NCI-H1436 (cell line): ENCODE data around the gene ZFAND3.

Experiments used
- DNase-seq: peaks from one replicate; lab custom pipeline; 2025; lab: John Stamatoyannopoulos, UW

The ZFAND3 gene

DNA sequence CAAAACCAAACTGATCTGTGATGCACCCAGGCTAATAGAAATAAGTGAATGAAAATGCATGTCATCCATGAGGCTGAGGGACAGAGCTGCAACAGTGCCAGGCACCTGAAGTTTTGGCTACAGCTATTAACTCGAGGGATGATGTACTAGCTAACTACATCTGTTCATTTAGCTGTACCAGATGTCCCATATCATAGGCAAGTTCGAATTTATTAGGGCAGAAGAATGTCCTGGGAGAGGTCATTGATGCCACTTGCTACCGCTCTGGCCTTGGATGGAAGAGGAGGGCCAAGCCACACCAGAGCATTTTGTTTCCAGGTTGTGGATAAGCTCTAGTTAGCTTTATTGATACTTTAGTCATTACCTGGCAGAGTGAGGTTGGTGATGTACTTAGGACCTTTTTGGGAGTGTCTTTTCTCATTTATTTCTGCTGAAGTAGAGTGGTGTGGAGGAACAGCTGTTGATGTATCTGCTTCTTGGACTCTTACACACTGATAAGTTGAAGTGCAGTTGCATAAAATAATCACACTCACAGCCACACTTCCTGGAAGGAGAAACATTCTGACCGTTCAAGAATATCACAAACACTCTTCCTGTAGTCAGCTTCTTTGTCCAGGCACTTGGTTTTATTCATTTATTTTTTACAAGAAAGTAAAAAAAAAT is 8.2 kb downstream of the ZFAND3 start:
- DNase-seq = no peak

DNA sequence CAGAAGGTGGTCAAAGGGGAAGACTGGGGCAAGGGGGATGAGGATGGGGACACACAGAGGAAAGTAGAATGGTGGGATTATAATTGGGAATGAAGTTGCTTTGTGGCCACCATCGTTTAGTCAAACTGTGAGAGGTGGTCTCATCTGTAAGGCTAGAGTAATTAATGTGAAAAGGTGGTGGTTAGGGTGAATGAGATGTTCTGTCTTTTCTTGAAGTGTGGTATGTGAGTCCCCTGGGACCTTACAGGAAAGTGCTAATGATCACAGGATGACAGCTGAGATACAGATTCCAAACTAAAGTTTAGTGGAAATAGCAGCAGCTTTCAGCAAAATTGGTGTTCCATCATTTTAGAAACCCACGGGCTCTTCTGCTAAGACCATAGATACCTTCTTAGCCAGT is 10.7 kb downstream of the ZFAND3 start:
- no peak for DNase-seq

DNA sequence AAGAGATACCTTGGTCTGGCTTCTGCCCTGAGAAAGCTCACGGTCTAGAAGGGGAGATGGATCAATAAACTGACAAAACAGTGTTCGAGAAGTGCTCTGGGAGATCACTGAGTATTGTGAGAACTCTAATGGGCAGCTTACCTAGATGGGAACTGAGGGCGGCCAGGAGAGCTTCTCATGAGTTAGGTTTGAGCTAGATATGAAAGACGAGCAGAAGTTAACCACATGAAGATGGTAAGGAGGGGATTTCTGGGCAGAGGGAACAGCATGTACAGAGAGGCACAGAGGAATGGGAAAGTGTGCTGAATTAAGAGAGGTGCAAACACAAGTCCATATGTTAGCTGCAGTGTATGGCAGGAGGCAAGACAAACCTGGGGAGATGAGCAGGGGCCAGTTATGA is 11.9 kb downstream of the ZFAND3 start:
- DNase-seq = no peak

DNA sequence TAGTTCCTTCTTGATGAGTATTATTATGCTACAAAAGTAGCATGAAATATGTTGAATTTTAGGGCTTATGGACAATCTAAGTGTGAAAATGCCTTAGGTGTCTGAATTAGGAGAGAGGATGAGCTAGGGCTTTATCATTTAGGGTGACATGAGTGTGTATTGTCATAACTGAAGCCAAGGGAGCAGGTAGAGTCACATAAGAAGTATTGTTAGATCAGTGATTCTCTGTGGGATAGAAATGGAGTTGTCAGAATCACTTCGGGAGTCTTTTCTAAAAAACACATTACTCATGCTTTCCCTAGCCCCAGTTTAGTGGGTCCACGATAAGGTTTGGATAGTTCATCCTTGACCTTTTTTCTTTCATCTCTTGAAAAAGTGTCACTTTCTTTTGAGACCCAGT is 16.4 kb downstream of the ZFAND3 start:
- no peak for DNase-seq

DNA sequence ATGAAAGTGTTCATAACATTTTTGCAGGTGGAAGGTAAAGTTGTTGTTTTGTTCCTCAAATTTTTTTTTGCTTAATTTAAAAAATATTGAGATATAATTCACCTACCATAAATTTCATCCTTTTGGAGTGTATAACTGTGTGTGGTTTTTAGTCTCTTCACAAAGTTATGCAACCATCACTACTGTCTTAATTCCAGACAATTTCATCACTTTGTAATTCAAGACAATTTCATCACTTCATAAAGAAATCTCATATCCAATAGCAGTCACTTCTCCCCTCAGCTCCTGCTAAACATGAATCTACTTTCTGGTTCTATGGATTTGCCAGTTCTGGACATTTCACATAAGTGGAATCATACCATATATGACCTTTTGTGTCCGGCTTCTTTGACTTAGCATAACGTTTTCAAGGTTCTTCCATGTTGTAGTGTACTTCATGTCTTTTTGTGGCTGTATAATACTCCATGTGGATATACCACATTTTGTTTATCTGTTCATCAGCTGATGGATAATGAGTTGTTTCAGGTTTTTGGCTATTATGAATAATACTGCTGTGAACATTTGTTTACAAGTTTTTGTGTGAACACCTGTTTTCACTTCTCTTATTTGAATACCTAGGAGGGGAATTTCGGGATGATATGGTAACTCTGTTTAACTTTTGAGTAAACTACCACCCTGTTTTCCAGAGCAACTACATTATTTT is 18.8 kb downstream of the ZFAND3 start:
- DNase-seq = no peak

DNA sequence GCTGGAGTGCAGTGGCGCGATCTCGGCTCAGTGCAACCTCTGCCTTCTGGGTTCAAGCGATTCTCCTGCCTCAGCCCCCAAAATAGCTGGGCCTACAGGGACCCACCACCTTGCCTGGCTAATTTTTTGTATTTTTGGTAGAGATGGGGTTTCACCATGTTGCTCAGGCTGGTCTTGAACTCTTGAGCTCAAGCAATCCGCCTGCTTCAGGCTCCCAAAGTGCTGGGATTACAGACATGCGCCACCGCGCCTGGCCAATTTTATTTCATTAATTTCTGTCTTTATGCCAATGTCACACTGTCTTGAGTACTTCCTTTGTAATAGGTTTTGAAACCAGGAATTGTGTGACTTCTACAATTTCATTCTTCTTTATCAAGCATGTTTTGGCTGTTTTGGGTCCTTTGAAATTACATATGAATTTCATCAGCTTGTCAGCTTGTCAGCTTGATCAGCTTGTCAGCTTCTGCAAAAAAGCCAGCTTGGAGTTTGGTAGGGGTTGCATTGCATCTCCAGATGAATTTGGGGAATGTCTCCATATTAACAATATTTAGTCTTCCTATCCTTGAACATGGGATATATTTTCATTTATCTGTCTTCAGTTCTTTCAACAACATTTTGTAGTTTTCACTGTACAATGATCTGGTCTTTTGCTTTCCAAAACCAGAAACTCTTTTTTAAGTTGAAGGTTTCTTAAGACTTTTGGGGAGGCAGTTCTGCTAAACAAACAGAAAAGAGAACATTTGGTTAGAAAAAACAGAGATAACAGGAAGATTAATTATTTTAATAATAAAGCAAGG is 20.8 kb downstream of the ZFAND3 start:
- no peak for DNase-seq

DNA sequence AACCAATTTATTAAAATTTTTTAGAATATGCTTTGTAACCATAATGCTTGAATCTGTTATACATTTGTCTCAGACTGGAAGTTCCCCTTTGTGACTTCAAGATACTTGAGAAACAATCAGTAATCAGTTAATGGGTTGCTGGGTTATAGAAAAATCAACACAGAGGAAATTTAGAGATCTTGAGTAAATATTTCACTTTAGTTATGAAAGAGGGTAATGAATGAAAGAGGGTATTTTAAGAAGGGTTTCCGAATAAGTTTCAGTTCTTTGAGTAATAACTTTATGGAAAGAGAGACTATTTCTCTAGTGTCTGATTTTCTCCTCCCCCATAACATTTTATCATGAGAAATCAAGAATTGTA is 21.4 kb downstream of the ZFAND3 start:
- no peak for DNase-seq

DNA sequence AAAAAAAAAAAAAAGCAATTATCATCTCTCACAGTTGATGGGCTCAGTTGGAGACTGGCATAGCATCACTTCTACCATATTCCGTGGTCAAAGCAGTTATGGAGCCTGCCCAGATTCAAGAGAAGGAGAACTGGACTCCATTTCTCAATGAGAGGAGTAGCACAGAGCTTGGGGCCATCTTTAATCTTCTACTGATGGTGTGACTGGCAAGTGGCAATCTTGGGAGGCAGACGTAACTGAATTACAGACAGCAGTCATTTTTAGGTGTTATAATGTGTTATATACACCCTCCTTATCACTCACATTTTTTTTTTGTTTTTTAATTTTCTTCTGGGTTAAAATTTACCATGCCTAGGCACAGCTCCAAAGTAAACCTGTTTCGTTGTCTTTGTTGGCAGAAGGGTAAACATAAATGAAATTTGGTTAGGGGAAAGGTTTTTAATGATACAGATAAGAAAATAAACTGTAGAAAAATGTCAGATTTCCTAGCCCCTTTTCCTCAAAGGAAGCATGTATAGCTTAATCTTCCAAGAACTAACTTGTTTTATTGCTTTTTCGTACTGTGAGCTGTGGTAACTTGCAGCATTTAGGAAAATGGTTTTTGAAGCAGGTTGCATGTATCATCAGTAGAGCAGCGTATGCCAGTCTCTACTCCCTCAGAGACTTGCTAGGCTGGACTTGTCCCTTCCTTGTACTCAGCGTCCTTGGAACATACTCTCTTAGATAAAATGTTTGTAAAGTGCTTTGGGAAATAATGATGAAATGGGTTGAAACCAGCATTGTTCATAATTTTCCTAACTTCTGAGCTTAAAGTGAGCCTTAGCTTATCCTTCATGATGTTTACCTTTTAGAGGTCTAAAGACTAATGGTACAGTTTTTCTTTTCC is 25.7 kb downstream of the ZFAND3 start:
- no peak for DNase-seq

DNA sequence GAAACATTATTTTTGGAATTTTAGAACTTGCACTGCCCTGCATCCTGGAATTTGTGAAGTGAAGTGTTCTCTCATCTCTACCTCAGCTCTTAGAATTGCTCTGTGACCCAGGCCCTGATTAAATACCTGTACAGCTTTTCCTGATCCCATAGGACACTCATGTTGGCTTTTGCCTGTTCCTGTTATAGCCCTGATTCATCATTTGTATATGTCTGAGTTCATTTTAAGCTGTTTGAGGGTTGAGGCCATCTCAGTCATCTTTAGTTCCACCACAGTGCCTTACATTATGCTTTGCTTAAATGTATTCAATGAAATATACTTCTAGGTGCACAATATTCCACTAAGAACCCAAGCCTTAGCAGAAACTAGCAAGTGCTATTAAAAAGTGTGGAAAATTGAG is 26.4 kb downstream of the ZFAND3 start:
- no peak for DNase-seq

DNA sequence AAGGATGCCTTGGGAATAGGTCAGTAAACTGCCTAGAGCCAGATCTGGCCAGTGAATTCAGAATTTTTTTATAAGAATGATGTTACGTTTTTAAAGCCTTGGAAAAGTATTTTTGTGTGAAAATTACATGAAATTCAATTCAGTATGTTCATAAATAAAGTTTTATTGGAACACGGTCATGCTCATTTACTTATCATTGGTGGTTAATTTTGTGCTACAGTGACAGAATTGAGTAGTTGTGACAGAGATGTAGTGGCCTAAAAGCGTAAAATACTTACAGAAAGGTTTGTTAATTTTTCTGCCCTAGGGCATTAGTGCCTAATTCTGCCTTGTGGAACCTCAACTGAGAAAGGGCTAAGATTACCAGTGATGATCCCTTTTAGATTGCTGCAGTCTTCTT is 28.2 kb downstream of the ZFAND3 start:
- DNase-seq = no peak

DNA sequence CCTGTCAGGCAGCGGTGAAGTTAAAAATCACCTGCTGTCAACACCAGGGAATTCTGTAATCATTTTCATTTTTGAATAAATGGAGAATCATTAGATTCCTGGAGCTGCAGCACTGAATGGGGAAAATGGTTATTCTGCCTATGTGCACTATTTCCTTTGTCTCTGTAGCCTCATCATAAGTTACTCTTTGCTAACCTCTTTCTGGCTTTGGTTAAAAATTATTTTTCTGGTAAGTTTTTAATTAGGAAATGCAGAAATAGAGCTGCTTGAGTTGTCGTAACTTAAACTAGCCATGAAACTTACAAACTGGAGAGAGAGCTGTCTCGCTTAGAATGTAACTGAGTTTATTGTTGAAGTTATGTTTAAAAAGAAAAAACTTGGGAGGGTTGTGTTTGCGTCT is 28.8 kb downstream of the ZFAND3 start:
- DNase-seq = no peak

DNA sequence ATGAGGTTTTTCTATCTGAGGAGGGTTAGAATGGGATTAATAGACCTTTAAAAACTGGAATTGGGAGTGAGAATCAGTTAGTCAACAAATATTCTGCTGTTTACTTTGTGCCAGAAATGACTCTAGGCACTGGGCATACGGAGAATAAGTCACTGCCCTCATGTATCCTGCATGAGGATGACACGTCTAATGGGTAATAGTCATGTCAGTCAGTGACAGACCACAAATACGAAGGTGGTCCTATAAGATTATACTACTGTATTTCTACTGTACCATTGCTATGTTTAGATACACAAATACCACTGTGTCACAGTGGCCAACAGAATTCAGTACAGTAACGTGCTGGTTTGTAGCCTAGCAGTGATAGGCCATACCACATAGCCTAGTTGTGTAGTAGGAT is 30.7 kb downstream of the ZFAND3 start:
- no peak for DNase-seq

DNA sequence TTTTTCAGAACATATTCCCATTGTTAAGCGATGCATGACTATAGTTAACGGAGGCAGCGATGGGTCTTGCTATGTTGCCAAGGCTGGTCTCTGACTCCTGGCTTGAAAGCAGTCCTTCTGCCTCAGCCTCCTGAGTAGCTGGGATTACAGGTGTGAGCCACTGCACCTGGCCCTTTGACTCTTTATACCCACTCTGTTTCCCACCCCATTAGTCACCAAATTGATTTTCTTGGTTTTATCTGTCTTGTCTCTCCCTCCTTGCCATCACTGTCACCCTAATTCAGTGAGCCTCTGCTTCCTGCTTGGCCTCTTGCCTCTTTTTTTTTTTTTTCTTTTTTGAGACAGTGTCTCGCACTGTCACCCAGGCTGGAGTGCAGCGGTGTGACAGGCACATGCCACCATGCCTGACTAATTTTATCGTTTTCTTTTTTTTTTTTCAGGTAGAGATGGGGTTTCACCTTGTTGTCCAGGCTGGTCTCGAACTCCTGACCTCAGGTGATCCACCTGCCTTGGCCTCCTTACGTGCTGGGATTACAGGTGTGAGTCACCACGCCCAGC is 31.3 kb downstream of the ZFAND3 start:
- no peak for DNase-seq

DNA sequence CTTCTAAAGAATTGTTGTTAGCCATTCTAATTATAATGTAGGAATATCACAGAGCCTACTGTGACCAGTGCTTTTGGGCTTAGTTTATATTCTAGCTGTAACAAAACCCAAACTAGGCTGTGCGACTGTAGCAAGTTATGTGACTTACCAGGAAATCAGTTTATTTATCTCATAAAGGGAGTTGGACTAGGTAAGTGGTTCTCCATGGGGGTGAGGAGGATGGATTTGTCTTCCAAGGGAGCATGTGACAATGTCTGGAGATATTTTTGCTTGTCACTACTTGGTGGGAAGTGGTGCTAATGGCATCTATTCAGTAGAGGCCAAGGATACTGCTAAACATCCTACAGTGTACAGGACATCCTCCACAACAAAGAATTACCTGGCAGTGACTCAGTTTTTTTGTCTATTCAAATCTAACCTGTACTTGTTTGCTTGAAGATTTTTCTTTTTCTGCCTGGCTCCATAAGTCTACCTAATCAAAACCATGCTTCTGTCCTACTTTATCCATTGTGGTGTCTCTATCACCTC is 32.5 kb downstream of the ZFAND3 start:
- DNase-seq = no peak

DNA sequence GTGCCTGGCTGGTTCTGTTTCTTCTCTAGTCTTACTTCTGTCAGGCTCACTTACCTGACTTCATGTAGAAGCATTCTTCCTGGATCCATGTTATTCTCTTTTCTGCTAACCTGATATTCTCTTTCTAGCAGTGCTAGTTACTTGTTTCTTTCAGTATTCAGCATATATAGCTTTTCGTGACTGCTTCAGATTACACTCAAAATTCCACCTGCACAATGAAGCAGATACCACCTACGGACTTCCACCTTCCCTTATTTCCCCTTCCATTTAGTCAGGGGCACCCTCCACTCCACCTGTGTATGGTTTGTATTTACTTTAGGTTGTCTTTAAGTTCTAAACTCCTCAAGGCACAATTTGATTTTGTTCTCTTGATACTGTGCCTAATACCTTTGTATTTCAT is 36.8 kb downstream of the ZFAND3 start:
- DNase-seq = no peak

DNA sequence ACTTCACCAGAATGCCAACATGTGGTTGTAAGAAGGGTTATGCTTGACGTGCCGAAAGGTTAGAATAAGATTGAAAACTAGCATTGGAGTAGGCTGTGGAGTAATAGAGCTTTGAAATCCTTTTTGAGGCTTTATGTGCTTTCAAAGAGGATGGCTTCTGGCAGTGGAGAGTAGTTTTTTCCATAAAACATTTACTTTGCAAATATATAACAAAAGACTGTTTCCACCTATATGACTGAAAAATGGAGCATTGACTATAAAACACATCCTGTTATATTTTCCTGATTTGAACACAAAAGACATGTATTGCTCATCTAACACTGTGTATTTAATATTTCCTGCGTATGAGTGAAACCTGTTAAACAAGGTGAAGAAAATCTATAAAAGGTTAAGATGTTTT is 38.8 kb downstream of the ZFAND3 start:
- no peak for DNase-seq

DNA sequence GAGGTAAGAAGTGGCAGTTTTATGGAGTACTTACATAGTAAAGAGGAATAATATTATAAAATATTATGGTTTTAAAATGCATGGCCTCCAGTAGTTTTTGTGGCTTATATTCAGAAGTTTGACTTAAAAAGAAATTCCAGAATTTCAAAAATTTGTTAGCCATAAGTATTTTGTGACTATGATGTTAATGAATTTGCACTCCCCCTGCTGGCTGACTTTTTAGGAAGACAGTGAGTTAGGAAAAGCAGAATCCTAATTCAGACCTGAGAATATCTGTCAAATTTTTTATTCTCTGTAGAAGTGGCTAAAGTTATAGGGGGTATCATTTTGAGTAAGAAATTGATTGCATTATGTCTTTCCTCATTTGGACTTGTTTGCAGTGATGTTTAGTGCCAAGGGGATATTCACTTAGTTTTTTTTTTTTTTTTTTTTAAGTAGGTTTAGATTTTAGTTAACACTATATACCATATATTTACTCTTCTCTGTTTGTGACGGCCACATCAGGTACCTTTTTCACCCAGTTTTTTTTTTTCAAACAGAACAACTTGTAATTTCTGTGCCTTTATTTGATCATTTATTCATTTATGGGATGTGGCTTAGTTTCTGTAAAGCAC is 40.8 kb downstream of the ZFAND3 start:
- DNase-seq = peak; percentile 16

DNA sequence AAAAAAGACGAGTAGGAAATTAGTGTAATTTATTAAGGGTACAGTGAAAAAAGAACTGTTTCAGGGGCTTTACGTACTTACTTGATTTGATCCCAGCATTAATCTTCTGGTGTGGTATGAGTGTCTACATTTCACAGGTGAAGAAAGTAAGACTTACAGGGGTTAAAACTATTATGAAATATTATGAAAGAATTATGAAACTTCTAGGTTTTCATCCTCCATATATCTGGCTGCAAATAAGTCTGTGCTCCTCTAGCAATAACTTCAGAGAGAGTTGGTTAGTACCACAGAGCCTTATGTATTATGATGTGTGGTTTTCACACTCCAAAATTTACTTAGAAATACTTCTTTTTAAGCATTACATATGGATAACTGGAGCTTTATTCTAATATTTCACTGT is 41.9 kb downstream of the ZFAND3 start:
- DNase-seq = no peak

DNA sequence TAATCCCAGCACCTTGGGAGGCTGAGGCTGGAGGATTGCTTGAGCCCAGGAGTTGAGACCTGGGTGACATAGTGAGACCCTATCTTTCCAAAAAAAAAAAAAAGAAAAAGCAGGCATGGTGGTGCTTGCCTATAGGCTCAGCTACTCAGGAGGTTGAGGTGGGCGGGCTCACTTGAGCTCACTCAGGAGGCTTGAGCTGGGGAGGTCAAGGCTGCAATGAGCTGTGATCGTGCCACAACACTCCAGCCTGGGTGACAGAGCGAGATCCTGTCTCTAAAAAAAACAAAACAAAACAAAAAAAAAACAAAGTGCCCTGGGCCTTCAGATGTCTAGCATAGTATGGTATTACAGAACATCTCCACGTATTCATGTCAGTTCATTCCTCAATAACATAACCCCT is 42.9 kb downstream of the ZFAND3 start:
- DNase-seq = no peak

DNA sequence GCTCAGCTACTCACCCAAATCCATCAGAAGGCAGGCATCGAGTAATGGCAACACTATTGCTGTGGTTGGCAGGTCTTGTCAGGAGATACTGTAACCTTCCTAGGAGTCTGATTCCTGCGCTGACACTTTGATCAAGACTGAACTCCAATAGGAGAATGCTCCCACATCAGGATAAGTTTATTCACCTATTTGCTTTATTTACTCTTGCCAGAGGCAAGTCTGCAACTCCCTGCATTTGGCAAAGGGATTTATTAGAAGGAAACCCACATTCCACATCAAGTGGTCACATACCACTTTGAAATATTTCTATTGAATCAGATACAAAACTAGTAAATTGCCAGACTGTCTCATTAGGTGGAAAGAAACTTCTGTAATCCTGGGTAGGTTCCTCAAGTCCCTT is 43.5 kb downstream of the ZFAND3 start:
- no peak for DNase-seq

DNA sequence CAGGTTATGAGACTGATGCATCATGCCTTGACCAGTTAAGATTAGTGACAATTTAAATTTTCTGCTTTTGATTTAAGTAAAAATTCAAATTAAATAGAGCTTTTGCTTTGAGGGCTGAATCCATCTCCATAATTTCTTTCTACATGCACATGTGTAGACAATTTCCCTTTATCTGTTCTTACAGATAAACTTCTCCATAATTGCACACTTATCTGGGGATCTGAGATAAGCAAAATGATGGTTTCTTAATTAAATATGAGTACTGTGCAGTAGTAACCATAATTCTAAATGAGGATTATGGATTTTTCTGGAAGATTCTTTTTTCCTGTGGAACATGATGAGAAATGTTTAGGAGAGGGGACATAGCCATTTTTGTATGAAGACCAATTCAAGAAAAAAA is 44.7 kb downstream of the ZFAND3 start:
- DNase-seq = no peak
